C4-2B (cell line): ENCODE data around the gene LRP4.

Experiments used
- ZFX ChIP-seq: fragments of 450-650 bp; IDR thresholded peaks from 2 replicates; pipeline ENCODE4 v1.6.1; 2017
- TF ChIP-seq, protein P1 (sequence below): fragments of 450-650 bp; conservative IDR thresholded peaks from 2 replicates; pipeline ENCODE4 v1.5.1; 2017; ENCODE audit warnings: mild to moderate bottlenecking

DNA sequence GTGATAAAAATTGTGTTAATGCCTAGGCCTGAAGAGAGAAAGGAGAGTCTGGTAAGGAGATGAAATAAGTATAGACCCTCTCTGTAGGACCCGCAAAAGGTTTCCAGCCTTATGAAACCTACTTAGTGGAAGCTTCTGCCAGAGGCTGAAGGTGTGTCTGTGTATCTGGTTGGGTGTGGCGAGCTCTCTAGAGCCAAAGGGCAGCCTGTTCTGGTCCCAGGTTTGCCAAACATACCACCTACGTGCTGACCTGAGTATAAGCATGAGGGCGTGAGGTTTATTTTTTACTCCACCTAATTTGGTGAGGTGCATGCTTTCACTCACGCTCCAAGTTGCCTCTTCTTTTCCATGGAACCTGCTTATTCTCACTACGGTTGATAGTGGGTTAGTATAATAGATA, 23.8 kb upstream of the LRP4 start:
- TF ChIP-seq, protein P1, sequence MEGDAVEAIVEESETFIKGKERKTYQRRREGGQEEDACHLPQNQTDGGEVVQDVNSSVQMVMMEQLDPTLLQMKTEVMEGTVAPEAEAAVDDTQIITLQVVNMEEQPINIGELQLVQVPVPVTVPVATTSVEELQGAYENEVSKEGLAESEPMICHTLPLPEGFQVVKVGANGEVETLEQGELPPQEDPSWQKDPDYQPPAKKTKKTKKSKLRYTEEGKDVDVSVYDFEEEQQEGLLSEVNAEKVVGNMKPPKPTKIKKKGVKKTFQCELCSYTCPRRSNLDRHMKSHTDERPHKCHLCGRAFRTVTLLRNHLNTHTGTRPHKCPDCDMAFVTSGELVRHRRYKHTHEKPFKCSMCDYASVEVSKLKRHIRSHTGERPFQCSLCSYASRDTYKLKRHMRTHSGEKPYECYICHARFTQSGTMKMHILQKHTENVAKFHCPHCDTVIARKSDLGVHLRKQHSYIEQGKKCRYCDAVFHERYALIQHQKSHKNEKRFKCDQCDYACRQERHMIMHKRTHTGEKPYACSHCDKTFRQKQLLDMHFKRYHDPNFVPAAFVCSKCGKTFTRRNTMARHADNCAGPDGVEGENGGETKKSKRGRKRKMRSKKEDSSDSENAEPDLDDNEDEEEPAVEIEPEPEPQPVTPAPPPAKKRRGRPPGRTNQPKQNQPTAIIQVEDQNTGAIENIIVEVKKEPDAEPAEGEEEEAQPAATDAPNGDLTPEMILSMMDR: no peak
- TF ChIP-seq ZFX: no peak
